ENCODE measurements around the gene GALNT2.

- TF ChIP-seq ZNF274 (IDR thresholded peaks at IDR 0.05; ENCODE audit: low read depth, low read length) (no peak), YY1 (IDR thresholded peaks at IDR 0.05; ENCODE audit: insufficient read depth, insufficient read length) (no peak), SUZ12 (IDR thresholded peaks at IDR 0.05; ENCODE audit: extremely low read depth, insufficient read depth, insufficient read length) (no peak)
Measured at GRCh38 chr1:230130172-230130944, 63.3 kb downstream of the GALNT2 start.
